ENCODE data around the gene TMED10.
"Not testable (repeated sequence)": the region's sequence is repeated elsewhere in the genome, so short reads cannot be mapped to it uniquely, and the experiment has no call there.

TMED10 gene

DNA sequence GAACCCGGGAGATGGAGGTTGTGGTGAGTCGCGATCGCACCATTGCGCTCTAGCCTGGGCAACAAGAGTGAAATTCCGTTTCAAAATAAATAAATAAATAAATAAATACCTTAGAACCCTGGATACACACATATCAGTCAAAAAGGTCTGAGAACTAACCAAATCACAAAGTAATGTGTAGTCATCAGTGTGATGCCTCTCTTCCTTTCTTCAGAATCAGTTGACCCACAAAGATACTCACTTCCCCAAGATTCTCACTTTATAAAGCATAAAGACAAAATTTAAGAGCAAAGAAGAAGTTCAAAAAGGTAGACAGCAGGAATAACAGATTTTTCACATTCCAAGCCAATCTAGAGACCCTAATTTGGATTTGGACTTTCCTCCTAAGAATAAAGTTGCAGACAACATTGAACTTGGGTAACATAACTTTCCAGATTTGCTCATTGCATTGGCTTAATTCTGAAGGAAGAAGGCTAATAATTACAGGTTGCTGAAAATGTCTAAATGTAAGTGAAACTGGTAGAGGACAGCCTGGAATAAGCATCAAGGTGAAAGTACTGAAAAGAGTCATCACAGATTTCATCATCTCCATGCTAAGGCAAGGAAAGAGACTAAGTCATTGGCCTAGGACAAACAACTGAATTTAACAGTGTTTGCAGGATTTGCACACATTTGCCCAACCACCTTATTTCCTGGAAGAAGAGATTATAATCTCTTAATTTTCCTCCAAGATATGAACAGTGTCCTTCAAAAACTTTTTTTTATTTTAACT is 17.4 kb downstream of the TMED10 start:
- no peak for DNase-seq (ENCODE audit: low read depth, low spot score)

DNA sequence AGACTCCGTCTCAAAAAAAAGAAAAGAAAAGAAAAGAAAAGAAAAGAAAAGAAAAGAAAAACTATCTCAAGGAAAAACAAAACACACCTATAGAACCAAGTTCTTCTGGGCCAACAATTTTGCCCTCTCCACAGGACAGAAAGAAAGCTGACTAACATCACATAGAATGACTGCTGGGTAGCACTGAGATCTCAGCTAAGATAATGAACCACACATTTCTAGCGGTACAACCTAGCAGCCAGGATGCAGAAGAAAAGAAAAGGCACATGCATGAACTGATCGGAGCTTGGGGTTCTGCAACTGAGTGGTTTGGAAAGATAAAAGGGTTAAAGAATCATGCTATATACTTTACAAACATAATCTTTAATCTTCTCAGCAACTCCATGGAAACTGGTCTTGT is 19.5 kb downstream of the TMED10 start:
- no peak for DNase-seq (ENCODE audit: low read depth, low spot score)

DNA sequence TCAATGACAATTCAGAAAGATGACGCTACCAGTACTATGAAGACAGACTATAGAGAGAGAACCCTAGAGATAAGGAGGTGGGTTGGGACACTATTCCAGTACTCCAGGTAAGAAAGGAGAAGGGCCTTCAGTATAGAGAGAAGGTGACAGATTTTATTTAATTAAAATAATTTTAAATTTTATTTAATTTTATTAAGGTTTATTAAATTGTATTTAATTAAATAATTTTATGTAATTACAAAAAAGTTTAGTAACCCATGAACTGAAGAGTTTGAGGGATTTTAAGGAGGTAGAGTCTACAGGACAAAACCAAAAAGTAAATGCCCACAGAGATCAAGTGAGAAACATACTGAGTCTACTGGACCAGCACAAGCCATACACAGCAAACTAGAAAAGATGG is 20.3 kb downstream of the TMED10 start:
- DNase-seq (ENCODE audit: low read depth, low spot score), result no peak

DNA sequence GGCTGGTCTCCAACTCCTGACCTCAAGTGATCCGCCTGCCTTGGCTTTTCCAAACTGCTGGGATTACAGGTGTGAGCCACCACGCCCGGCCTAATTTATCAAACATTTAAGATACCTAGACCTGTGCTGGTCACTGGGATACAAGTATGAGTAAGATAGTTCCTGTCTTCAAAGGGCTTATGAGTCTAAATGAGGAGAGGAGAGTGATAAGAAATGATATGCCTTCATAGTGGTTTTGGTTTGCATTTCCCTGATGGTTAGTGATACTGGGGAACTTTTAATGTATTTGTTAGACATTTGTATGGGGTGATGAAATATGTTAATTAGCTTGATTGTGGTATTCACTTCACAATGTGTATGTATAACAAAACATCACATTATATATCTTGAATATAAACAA is 21.2 kb downstream of the TMED10 start:
- DNase-seq (ENCODE audit: low read depth, low spot score), result no peak

DNA sequence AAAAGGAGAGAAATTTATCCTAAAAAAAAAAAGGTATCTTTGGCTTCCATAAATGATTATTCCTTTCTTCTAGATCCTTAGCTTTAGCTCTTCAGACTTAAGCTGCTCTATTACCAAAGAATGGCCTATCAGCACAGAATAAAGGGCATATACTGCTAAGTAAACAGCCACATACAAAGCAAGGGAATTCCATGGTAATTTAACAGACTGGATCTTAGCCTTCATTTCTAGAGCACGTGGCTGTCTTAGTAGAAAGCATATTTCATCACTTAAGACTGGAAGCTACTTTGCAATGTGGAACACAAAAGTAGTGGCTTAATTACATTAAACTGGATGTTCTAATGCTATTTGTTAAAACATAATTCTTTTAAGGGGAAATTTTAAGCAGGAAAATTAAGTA is 23.1 kb downstream of the TMED10 start:
- DNase-seq (ENCODE audit: low read depth, low spot score), result no peak

DNA sequence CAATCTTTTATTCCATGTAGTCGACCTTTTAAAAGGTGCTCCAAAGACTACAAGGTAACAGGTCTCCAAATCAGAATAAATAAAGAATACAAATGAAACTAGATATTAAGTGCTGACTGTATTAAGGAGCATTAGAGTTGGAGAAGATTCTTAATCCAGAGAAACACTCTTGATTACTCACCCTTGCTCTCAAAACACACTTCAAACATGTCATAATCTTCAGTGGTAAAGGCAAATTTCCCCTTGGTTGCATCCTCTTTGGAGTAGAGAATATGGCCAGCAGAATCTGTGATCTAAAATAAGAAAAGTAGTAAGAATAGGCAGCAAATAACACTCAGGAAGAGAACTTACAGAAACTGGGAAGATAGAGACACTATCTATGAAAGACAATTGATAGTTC is 24.6 kb downstream of the TMED10 start:
- no peak for DNase-seq (ENCODE audit: low read depth, low spot score)

DNA sequence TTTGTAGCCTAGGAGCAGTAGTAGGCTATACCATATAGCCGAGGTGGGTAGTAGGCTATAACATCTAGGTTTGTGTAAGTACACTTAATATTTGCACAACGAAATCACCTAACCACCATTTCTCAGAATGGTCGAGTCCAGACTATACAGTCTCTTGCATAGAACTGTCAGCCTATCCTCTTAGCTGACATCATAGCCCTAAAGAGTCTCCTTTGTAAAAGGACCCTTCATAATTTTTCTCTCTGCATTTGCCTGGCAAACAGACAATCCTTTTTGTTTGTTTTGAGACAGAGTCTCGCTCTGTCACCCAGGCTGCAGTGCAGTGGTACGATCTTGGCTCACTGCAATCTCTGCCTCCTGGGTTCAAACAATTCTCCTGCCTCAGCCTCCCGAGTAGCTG is 25.8 kb downstream of the TMED10 start:
- DNase-seq (ENCODE audit: low read depth, low spot score), result not testable (repeated sequence)

DNA sequence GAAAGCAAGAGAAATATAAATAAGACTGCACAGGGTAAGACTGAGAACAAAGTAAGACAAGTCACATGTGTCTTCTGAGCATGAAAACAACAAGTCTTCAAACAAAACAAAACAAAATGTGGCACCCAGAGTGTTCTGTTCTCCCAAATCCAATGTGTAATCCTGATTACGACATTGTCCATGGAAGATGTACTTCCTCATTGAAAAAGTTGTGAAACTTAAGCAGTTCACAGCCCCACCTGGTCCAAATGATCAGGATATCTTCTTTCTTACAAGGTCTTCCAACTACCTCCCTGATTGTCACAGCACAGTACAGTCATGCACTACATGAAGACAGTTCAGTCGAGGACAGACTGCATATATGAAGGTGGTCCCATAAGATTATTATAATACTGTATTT is 26.3 kb downstream of the TMED10 start:
- no peak for DNase-seq (ENCODE audit: low read depth, low spot score)

DNA sequence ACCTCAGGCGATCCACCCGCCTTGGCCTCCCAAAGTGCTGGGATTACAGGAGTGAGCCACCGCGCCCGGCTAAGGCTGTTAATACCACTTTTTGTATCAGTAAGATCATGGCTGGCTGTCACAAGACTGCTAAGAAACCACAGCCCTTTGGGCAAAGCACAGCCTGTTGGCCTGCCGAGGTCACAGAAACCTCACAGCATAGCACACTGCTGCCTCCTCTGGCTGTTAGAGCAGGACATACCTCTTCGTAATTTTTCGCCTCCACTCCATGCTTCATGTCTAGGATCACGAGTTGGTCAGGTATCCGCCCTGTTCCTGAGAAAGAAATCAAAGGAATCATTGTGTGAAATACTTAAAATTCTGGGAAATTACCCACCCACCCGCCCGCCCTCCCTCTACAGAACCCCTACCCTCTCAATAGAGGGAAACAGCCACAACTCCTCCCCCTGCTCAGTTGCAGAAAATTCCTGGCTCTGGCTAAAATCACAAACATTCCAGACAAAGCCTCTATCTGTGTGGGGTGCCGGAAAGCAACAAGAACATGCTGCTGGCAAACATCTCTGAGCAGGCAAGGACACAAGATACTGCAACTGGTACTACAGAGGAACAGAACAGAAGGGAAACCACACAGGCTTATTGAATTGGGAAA is 28.9 kb downstream of the TMED10 start:
- DNase-seq (ENCODE audit: low read depth, low spot score), result no peak

DNA sequence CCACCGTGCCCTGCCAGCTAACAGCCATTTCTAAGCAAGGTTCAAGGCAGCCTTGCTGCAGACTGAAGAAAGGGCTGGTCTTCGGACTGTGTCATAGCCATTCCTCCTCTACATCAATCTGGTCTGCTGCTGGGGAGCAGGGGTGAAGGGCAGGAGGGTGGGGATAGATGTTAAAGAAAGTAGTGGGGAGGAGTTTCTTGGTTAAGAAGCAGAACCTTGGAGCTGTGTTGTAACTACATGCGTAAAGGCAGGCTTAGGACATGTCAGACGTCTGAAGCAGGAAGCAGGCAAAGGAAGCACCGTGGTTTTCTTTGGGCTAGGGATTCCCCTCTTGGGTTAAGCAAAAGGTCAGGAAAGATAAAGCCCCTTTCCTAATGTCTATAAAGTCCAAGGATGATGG is 31.5 kb downstream of the TMED10 start:
- DNase-seq (ENCODE audit: low read depth, low spot score), result no peak

DNA sequence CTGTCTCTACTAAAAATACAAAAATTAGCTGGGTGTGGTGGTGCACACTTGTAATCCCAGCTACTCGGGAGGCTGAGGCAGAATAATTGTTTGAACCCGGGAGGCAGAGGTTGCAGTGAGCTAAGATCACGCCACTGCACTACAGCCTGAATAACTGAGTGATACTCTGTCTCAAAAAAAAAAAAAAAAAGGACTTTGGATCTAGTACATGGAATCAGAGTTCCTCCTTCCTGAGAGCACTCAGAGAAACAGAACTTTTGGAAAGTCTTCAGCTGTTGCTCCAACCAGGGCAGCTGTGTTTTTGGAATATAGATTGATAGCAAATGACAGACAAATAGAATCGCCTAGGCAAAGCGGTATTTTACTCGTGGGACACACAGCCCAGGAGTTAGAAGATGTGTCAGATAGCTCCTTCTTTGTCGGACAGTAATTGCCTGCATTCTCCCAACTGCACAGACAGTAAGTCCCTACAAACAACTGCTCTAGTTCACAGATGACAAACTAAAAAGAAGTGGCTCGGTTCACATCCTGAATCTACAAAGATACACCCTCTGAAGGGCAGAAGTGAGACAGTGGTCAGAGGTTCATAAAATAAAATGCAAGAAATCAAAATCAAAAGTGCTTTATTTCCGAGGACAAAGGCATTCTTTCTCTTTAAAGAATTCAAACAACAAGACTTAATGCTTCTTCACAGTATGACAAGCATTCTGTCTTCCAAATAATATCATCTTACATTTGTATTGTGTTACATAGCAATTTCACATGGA is 32.5 kb downstream of the TMED10 start:
- DNase-seq (ENCODE audit: low read depth, low spot score), result no peak

DNA sequence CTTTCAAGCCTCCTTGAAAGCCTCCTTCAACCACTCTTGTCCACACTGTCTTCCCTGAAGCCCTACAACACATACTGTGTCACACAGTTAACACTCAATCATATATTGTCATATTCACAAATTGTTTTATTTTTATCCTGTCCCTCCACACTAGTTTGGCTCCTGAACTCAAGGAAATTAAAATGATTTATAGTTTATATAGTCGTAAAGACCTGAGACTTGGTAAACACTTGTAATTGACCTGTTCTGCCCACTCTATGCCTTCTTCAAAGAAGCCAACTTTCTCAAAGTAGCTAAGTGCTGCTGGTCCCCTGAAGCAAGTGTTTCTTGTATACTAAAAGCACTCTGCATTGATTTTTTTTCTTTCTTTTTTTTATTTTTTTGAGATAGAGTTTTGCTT is 33.9 kb downstream of the TMED10 start:
- DNase-seq (ENCODE audit: low read depth, low spot score), result no peak

DNA sequence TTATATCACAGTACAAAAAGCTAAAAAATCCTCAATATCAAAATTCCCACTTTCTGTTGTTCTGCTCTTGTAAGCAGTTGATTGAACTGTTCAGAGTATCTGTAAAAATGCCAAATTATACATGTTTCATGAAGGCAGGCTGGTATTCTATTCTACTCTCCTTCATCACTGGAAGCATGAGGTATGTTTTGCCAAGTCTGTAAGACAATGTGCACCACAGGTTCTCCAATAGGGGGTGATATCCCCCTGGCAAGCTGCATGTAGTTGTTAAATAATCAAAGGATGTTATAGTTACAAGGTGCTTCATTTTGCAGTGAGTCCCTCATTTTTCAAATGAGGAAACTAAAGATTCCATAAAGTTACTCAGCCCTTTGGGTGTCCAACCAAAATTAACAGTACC is 34.4 kb downstream of the TMED10 start:
- DNase-seq (ENCODE audit: low read depth, low spot score), result no peak

DNA sequence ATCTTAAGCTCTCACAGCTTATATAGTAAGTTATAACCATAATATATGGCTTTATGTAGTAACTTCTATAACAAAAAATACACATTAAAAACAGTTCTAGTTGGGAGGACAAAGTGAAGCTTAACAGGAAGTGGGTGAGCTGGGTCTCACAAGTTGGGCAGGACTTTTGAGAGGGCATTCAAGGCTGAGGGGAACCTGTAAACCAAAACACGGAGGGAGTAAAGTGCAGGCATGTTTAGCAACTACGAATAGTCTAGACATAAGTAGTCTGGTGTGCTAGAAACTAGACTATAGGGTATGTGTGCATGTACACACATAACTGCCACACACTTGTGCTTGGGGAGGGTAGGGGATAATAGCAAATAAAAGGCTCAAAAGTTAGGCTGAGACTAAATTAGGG is 35.4 kb downstream of the TMED10 start:
- DNase-seq (ENCODE audit: low read depth, low spot score), result no peak

DNA sequence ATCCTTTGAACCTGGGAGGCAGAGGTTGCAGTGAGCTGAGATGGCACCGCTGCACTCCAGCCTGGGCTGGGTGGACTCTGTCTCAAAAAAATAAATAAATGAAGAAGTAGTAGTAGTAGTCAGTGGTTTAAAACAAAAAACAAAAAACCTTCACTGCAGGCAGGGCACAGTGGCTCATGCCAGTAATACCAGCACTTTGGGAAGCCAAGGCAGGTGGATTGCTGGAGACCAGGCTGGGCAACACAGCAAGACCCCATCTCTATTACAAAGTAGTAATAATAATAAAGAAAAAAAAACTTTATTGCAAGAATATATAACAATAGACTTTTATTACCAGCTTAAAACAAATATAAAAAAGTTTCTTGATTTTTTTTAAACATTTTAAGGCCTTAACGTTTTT is 35.8 kb downstream of the TMED10 start:
- no peak for DNase-seq (ENCODE audit: low read depth, low spot score)

DNA sequence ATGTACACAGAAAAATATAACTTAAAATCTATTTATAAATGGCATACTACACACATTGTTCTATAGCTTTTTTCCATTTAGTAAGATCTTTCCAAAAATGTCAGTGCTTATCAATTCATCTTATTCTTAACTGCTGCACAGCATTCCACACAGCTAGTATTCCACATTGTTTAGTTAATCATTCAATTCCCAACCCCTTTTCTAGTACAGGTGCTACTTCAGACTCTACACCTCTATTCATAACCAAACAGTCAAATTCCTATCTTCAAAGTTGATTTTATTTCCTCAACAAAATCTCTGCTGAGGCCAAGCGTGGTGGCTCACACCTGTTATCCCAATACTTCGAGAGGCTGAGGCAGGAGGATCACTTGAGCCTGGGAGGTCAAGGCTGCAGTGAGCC is 37.2 kb downstream of the TMED10 start:
- no peak for DNase-seq (ENCODE audit: low read depth, low spot score)

DNA sequence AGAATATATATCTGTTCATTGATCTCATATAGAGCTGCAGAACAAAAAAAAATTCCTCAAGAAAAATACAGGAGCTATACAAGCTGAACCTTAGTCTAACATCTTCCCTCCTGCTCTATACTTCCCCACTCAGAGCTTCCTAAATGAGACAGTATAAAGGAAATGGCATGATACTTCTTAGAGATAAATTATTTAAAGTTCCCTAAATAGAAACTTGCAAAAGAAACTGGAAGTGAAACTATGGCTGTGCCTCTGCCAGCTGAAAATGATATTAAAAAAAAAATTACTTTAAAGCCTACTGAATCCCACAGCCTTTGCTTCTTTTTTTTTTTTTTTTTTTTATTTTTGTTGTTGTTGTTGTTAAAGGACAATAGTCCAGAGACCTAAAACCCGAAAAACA is 37.9 kb downstream of the TMED10 start:
- DNase-seq (ENCODE audit: low read depth, low spot score), result no peak

DNA sequence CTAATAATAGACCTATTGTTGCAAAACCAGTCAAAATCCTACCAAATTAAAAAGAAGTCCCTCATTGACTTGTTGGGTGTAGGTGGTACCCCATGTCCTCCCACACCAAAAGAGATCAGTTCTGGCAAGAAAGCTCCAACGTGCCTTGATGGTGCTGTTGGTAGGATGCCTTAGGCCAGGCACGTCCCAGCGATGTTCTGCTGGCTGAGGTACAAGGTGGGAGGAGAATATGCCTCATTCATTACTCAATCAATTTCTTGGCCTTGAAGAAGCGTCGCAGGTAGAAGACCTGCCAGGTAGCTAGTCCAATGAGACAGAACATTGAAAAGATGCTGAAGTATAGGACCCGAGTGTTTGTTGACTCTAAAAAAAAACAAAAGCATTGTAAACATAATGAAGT is 41.8 kb downstream of the TMED10 start:
- DNase-seq (ENCODE audit: low read depth, low spot score), result no peak

DNA sequence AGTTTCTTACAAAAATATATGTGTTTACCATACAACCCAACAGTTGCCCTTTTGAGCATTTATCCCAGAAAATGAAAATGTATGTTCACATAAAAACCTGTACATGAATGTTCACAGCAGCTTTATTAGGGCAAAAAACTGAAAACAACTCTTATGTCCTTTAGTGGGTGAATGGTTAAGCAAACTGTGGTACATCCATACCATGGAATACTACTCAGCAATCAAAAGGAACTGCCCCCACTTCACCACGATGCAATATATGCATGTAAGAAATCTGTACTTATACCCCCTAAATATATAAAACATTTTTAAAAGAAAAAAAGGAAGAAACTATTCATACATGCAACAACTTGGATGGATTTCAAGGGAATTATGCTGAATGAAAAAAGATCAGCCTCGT is 42.8 kb downstream of the TMED10 start:
- no peak for DNase-seq (ENCODE audit: low read depth, low spot score)

DNA sequence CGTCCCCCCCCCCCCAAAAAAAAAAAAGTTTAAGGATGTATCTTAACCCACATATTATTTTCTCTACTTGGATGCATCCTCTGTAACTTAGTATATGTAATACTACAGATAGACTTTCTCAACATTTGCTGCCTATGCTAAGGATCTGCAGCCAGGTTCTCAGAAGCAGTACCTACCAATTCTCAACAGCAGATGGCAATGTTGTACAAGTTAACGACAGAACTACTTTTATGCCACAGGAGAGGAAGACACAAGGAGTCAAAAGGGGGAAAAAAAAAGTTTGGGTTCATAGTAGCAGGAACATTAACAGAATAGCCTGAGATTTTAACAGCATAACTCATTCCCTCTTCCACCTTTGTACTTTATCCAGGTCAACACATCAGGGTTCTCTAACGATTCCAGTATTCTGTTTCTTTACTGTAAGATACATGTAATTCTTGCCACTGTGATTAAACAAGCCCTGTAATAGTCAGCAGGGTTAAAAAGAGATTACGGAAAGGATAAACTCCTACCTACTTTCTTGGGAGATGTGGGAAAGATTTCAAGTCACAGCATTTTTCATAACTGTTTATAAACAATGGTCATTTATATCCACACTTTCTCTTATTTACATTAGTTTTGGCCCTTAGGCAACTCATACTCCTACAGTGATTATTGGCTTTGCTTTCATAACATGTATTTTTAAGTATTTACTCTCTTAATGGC is 43.9 kb downstream of the TMED10 start:
- DNase-seq (ENCODE audit: low read depth, low spot score), result no peak

DNA sequence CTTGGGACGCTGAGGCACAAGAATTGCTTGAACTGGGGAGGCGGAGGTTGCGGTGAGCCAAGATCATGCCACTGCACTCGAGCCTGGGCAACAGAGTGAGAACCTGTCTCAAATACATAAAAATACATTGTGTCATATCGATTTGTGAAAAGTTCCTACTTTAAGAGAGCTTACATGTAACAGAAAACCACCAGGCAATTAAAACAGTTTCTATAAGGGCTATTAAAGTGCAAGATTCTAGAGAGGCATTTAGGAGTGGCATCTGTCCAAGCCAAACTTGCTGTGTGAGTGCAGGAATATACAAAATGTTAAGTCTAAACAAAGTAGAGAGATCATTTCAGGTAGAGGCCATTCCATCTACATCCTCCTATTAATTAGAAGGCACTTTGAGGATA is 47.8 kb downstream of the TMED10 start:
- DNase-seq (ENCODE audit: low read depth, low spot score), result no peak

DNA sequence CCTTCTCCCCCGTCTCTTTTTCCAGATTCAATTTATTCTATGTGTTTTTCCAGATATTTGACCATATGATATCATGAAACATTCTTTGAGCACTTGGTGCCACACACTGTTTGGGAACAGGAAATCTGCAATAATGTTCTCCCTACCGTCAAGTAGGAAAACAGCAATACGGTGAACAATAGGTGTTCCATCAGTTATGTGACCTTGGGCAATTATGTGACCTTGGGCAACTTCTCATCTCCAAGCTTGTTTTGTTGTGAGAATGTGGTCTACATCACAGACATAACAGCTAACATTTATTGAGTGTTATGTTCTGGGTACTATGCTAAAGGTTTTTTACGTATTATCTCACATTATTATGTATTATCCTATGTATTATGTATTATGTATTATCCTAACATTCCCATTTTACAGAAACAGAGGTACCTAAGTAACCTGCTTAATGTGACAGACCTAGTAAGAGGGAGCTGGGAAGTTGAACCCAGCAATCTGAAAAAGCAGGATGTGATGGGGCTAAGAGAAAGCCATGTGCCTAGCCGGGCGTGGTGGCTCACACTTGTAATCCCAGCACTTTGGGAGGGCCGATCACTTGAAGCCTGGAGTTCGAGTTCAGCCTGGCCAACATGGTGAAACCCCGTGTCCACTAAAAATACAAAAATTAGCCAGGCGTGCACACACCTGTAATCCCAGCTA is 48.4 kb downstream of the TMED10 start:
- no peak for DNase-seq (ENCODE audit: low read depth, low spot score)
